ENCODE results near the gene APAF1. TPM values are rescaled to one million over a fixed set of nuclear protein-coding genes. Genes with fewer than 3 reads are reported as not detected.
A peak's percentile ranks its signal among the peaks of the same experiment; 100 is the strongest.
"Not testable (repeated sequence)": the region's sequence is repeated elsewhere in the genome, so short reads cannot be mapped to it uniquely, and the experiment has no call there.

Gene APAF1, protein sequence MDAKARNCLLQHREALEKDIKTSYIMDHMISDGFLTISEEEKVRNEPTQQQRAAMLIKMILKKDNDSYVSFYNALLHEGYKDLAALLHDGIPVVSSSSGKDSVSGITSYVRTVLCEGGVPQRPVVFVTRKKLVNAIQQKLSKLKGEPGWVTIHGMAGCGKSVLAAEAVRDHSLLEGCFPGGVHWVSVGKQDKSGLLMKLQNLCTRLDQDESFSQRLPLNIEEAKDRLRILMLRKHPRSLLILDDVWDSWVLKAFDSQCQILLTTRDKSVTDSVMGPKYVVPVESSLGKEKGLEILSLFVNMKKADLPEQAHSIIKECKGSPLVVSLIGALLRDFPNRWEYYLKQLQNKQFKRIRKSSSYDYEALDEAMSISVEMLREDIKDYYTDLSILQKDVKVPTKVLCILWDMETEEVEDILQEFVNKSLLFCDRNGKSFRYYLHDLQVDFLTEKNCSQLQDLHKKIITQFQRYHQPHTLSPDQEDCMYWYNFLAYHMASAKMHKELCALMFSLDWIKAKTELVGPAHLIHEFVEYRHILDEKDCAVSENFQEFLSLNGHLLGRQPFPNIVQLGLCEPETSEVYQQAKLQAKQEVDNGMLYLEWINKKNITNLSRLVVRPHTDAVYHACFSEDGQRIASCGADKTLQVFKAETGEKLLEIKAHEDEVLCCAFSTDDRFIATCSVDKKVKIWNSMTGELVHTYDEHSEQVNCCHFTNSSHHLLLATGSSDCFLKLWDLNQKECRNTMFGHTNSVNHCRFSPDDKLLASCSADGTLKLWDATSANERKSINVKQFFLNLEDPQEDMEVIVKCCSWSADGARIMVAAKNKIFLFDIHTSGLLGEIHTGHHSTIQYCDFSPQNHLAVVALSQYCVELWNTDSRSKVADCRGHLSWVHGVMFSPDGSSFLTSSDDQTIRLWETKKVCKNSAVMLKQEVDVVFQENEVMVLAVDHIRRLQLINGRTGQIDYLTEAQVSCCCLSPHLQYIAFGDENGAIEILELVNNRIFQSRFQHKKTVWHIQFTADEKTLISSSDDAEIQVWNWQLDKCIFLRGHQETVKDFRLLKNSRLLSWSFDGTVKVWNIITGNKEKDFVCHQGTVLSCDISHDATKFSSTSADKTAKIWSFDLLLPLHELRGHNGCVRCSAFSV (N-terminal part only)
- polyA plus RNA-seq, result 10 to 100 TPM in 1 of 3 donors, 1 to 10 TPM in 2; 3.5 to 13.3 (median 3.7) TPM

DNA sequence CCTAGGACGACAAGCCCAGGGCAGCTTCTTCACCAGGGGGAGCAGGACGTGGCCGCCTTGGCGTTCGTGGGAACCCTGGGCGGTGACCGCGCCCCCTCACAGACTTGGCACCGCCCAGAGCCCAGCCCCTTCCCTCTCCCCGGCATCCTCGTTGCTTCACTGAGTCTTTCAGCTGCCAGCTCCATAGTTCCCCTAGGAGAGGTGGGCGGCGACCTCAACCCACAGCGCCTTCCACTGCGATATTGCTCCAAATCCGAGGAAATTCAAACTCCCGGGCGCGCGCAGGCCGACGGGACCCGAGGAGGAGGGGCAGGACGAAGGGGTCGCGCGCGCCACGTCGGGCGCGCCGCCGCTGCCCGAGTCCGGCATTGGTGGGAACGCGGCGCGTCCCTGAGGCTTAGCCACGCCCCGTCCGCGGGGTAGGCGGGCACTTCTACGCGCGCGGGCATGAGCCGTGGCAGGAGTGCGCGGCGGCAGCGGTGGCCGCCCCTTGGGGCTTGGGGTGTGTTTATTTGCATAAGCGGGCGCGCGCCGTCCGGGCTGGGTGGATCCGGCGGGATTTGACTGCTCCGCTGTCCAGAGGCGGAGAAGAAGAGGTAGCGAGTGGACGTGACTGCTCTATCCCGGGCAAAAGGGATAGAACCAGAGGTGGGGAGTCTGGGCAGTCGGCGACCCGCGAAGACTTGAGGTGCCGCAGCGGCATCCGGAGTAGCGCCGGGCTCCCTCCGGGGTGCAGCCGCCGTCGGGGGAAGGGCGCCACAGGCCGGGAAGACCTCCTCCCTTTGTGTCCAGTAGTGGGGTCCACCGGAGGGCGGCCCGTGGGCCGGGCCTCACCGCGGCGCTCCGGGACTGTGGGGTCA, at the start of gene APAF1, which contains the start of gene IKBIP:
APAF1 (plus strand) TSS at position 579 of the 860 bp plus-strand sequence. CDS start 3,070 bp downstream, outside the sequence.
IKBIP (minus strand) TSS at position 77 of the 860 bp plus-strand sequence. CDS start 87 bp downstream, outside the sequence.
- 0 to 1% (median 0%) methylated on average over 83 to 91 of the region's 91 CpGs for WGBS, 3 donors
- peak within 1 kb of the TSS; percentile 0 for H3K27ac ChIP-seq (ENCODE audit: low read depth, low read length)

DNA sequence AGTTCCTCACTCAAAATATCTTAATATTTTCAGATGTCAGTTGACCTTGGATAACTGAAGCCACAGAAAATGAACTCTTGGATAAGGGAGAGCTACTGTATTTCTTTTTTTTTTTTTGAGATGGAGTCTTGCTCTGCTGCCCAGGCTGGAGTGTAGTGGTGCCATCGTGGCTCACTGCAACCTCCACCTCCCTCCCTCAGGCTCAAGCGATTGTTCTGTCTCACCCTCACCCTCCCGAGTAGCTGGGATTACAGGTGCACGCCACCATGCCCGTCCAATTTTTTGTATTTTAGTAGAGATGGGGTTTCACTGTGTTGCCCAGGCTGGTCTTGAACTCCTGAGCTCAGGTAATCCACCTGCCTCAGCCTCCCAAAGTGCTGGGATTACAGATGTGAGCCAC, 47.8 kb upstream of the APAF1 start:
- not testable (repeated sequence) for H3K27ac ChIP-seq (ENCODE audit: low read depth, low read length)
- 88 to 94% (median 92%) methylated on average over 5 of the region's 5 CpGs for WGBS, 3 donors

DNA sequence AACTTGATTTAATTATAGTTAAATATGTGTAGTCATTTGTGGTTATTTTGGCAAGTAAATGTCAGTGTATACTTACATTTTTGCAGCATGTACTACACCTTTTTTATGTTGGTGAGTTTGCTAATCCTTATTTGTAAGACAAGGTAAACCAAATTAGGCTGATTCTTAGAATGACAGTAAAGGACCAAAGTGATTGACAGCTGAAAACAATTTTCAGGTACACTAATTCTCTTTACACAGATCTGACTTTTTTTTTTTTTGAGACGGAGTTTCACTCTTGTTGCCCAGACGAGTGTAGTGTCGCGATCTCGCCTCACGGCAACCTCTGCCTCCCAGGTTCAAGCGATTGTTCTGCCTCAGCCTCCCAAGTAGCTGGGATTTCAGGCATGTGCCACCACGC, 43.2 kb upstream of the APAF1 start:
- no peak overlapping the region for H3K27ac ChIP-seq (ENCODE audit: low read depth, low read length)
- WGBS, 3 donors, result 91 to 95% (median 93%) methylated on average over 8 of the region's 8 CpGs

DNA sequence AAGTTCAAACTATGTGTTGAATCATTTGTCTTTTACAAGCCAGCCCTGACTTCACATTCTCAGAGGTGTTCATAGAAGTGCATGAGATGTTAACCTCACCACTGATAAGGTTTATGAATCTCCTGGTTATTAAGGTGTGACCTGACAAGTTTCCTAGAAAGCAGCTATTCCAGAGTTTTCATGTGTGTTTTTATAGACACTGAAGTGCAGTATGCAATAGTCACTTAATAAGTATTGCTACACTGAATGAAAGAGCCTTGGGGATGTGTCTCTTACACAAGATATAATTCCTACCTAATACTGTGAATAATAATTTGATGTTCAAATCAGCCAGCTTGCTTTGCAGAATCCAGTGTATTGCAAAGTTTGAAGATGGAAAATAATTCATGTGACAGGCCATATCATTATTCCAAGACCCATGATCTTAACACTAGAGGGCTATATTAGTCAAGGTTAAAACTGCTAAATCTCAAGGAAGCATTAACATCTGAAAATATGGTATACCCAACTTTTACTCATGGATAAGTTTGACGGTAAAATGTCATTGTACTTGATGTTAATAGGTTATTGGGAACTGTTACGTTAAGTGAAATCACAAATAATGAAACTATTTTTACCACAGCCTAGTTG, 38.6 kb upstream of the APAF1 start:
- 61 to 69% (median 67%) methylated on average over 2 of the region's 2 CpGs for WGBS, 3 donors
- no peak overlapping the region for H3K27ac ChIP-seq (ENCODE audit: low read depth, low read length)

DNA sequence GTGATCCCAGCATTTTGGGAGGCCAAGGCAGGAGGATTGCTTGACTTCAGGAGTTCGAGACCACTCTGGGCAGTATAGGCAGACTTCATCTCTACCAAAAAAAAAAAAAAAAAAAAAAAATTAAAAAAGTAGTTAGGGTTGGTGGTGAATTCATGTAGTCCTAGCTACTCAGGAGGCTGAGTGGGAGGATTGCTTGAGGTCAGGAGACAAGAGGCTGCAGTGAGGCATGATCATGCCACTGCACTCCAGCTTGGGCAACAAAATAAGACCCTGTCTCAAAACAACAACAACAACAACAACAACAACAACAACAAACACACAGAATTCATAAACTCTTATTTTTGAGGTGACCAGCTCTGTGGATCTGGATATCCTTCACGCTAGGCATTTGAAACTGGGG, 34.5 kb upstream of the APAF1 start:
- WGBS, 3 donors, result 93 to 100% (median 96%) methylated on average over 2 of the region's 2 CpGs
- no peak overlapping the region for H3K27ac ChIP-seq (ENCODE audit: low read depth, low read length)

DNA sequence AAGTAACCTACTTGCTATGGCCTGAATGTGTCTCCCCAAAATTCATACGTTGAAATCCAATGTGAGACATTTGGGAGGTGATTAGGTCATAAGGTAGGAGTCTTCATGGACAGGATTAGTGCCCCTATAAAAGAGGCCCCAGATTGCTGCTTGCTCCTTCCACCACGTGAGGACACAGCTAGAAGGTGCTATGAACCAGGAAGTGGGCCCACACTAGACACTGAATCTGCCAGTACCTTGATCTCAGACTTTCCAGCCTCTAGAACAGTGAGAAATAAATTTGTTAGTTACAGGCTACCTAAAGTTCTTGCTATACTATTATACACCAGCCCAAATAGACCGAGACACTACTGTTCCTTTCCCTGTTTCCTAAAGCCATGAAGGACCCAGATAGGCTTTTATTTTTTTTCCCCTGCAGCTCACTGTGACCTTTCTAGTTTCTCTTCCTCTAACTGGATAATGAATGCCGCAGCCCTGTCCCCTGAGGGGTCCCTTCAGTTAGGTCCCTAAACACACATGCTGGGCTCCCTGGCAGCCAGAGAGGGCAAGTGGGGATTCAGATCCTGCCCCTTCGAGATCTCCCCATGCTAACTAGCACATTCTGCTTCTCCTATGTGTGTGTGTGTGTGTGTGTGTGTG, 32.3 kb upstream of the APAF1 start:
- 65 to 80% (median 70%) methylated on average over 5 of the region's 5 CpGs for WGBS, 3 donors
- no peak overlapping the region for H3K27ac ChIP-seq (ENCODE audit: low read depth, low read length)

DNA sequence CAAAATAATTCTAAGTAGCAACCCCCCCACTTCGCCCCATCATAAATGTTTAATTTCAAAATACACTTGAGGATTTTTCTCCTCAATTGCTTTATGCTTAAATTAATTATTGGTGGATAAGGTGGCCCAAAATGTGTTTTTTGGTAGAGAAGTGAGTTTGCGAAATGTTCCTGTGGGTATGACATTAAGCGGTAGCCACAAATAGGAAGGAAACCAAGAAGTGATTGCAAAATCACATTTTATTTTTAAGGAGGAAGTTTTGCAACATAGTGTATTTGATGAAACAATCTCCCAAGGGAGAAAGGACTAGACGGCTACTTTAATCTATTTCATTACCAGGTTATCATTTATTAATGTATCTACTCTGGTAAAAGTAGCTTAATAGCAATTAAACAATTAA, 26.1 kb upstream of the APAF1 start:
- 18 to 79% (median 26%) methylated on average over 4 of the region's 4 CpGs for WGBS, 3 donors
- no peak overlapping the region for H3K27ac ChIP-seq (ENCODE audit: low read depth, low read length)

DNA sequence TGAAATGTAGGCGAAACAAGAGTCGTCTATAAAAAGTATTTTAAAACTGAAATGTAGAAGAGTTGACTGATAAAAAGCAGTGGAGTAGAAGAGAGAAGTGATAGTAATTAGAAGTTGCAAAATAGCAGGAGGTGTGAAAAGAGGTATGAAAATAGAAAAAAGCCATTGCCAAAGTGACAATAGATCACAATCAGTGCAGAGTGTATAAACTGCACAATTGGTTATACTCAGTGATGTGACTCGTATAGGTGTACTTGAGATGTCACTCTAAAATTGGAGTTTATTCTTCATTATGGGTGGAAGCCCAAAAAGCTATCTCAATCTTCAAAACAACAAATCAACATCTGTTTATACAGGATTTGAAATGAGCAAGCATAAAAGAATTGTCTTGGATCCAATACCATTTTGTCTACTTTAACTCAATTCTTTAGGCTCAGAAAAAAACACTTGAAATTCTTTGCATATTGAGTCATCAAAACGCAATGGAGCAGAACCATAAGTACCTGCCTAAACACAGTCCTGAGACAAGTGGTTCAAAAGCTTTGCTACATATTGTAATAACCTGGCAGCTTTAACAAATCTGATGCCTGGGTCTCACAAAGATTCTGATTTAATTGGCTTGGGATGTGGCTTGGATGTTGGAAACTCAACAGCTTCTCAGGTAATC, 9.3 kb upstream of the APAF1 start:
- 85 to 90% (median 87%) methylated on average over 4 of the region's 4 CpGs for whole genome bisulfite sequencing, 3 donors

DNA sequence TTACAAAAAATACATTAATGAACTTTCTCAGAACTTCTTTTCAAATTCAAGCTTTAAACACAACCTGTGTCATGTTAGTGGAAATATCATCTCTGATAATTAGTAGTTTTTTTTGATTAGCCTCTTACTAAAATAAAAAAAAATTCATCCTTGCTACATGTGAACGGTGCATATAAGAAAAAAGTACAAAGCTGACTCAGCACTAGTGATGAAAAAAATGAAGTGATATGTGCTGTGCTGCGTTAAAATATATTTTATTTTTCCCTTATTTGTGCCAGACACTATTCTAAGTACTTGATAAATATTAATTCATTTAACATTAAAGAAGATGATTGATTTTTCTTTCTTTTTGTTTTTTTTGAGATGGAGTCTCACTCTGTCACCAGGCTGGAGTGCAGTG, 8.0 kb upstream of the APAF1 start:
- WGBS, 3 donors, result 70 to 87% (median 70%) methylated on average over 2 of the region's 2 CpGs
- H3K27ac ChIP-seq (ENCODE audit: low read depth, low read length), result no peak overlapping the region

More for the DNA sequence above, 9.3 kb upstream of the APAF1 start:
- no peak overlapping the region for H3K27ac ChIP-seq (ENCODE audit: low read depth, low read length)

DNA sequence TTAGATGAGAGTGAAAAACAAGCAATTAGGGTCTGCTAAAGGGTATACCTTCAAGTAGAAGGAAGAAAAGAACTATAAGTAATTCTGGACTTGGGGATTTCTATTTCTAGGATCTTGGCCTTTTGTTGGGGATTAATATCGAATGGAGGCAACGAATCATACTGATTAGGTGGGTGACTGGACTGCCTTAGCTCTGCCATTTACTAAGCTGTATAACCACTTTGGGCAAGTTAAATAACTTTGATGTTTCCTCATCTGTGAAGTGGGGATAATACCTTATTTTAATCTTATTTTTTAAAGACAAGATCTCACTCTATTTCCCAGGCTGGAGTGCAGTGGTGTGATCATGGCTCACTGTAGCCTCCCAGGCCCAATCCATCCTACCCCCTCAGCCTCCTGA, 7.1 kb upstream of the APAF1 start:
- no peak overlapping the region for H3K27ac ChIP-seq (ENCODE audit: low read depth, low read length)
- 95 to 100% (median 97%) methylated on average over 2 of the region's 2 CpGs for WGBS, 3 donors

DNA sequence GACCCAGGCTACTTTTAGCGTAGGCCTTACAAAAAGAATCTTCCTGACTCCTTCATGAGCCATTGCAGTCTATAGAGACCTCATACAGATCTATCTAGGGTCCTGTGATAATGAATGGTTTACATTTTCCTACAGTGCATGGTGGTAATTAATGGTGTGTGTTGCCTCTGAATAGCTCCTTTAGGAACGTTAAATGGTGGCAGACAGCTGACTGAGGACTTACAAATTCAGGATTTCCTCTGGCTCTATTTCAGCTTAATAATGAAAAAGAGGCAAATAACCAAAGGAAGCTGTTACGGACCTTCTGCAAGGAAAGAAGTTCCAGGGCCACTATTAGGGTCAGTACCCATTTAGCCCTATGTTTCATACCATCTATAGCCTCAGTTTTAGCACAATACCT, 5.6 kb upstream of the APAF1 start:
- no peak overlapping the region for H3K27ac ChIP-seq (ENCODE audit: low read depth, low read length)
- WGBS, 3 donors, result 59 to 82% (median 62%) methylated on average over 3 of the region's 3 CpGs

DNA sequence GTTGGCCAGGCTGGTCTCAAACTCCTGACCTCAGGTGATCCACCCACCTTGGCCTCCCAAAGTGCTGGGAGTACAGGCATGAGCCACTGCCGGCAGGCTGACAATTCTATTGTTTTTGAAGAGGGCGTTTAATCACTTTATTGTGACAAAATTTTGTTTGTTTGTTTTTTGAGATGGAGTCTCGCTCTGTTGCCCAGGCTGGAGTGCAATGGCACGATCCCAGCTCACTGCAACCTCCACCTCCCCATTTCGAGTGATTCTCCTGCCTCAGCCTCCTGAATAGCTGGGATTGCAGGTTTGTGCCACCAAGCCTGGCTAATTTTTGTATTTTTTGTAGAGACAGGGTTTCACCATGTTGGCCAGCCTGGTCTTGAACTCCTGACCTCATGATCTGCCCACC, 2.3 kb upstream of the APAF1 start:
- not testable (repeated sequence) for H3K27ac ChIP-seq (ENCODE audit: low read depth, low read length)
- 96% methylated on average over 5 of the region's 5 CpGs for WGBS, 3 donors

DNA sequence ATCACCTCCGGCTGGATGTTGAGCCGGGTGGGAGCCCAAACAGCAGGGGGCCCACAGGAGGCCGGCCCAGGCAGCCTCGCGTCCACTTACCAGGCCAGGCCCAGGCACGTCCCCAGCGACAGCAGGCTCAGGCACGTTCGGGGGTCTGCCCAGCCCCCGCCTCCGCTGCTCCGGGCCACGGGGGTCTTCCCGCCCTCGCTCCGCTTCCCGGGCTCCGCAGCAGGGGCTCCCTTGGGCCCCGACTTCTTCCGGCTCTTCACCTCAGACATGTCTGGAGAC, 718 bp upstream of the APAF1 start:
- H3K27ac ChIP-seq (ENCODE audit: low read depth, low read length), result peak overlapping the region; percentile 0
- 0% methylated on average over 15 to 20 of the region's 20 CpGs for WGBS, 3 donors

DNA sequence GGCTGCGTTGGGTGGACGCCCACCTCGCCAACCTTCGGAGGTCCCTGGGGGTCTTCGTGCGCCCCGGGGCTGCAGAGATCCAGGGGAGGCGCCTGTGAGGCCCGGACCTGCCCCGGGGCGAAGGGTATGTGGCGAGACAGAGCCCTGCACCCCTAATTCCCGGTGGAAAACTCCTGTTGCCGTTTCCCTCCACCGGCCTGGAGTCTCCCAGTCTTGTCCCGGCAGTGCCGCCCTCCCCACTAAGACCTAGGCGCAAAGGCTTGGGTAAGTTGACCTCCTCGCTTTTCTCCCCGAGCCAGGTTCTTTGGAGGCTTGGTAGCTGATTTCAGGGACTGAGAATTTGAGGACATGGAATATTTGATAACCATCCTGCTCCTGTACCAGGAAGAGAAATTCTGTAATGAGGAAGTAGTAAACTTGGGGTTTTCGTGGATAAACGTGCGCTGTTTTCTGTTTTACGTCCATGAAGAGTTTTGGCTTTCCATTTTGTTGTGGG, 530 bp downstream of the APAF1 start:
- H3K27ac ChIP-seq (ENCODE audit: low read depth, low read length), result no peak overlapping the region
- WGBS, 3 donors, result 0 to 1% (median 0%) methylated on average over 18 to 24 of the region's 24 CpGs

DNA sequence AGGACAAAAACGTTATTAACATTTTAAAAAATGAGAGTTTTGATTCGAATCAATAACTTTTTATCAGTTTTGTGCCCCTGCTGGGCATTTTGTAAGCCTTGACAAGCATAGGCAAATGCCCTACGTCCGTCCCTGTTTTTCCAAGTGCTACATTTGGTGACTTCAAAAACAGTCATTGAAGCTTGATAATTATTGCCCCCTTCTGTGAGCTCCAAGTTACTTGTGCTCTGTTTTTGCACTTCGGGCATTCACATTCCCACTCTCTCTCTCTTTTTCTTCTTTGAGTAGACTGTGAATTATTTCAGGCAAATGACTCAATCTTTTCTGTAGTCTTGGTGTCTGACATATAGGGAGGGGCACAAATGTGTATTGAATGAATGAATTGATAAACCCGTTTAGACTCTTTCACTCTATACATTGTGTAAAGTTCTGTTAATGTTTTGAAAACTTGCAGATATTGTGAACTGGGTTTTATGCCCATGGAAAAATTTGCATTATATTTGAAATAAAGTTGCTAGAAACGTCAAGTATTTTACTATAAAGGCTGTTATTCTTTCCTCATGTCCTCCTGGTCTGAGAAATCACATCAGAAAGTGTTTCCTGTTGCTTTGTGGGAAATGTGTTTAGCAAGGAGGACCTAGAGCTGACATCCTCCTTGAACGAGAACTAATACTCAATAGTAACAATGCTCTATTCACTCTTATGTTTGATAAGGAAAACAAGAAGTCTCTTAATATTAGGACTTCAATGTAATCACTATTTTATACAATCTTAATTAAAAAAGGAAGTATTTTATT, 1.4 kb downstream of the APAF1 start:
- 3 to 13% (median 6%) methylated on average over 8 of the region's 8 CpGs for WGBS, 3 donors
- no peak overlapping the region for H3K27ac ChIP-seq (ENCODE audit: low read depth, low read length)

DNA sequence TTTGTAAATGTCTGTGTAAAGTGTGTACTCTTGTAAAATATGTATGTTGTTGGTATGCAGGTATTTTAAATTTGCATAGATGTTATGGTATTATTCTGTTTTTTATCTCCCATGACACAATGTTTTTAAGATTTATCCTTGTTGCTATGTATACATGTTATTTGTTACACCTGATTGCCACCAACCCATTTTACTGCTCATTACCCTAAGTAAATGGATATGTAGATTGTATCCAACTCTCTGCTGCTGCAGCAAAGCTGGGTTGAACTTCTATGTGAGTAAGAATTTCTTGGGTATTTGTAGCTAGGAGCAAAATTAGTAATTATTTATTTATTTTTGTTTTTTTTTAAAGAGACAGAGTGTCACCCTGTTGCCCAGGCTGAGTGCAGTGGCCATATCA, 6.2 kb downstream of the APAF1 start:
- no peak overlapping the region for H3K27ac ChIP-seq (ENCODE audit: low read depth, low read length)

All from adipose tissue (tissue), 3 donors.